GM23338 (cell line): ENCODE results near the gene ARX. TPM values are rescaled to one million over a fixed set of nuclear protein-coding genes. Genes with fewer than 3 reads are reported as not detected.

Source experiments
- ATAC-seq: fragments of 200-7000 bp; cut with Tn5 transposase; 3 replicates; pipeline ENCODE4 v1.9.1; 2020
- DNase-seq: peaks from one replicate; pipeline ENCODE4 v3.0.0-alpha.2; 2015; ENCODE audit warnings: low spot score
- H2AFZ ChIP-seq: fragments of 200-600 bp; sonication (generic); 2 replicates; pipeline ENCODE4 v1.8.0; 2016; ENCODE audit warnings: antibody characterized with exemption, mild to moderate bottlenecking, moderate library complexity
- H3F3A ChIP-seq: fragments of 200-600 bp; sonication (generic); replicated peaks from 2 replicates; pipeline ENCODE4 v1.8.0; 2017; ENCODE audit warnings: antibody characterized with exemption, mixed run types, low read depth
- H3K27ac ChIP-seq: fragments of 200-600 bp; sonication (generic); 2 replicates; pipeline ENCODE4 v1.6.1; 2016; ENCODE audit warnings: low read depth
- H3K27me3 ChIP-seq: fragments of 200-600 bp; sonication (generic); 2 replicates; pipeline ENCODE4 v1.8.0; 2016; ENCODE audit warnings: mild to moderate bottlenecking, mixed run types, moderate library complexity; ENCODE audit not compliant: insufficient read depth
- H3K36me3 ChIP-seq: fragments of 200-600 bp; sonication (generic); 2 replicates; pipeline ENCODE4 v1.8.0; 2016; ENCODE audit warnings: mild to moderate bottlenecking; ENCODE audit not compliant: insufficient read depth
- H3K4me1 ChIP-seq: fragments of 200-600 bp; sonication (generic); 2 replicates; pipeline ENCODE4 v1.8.0; 2016; ENCODE audit warnings: mild to moderate bottlenecking, moderate library complexity; ENCODE audit not compliant: insufficient read depth
- H3K4me2 ChIP-seq: fragments of 200-600 bp; sonication (generic); 2 replicates; pipeline ENCODE4 v1.7.1; 2017; ENCODE audit warnings: mixed run types
- H3K4me3 ChIP-seq: fragments of 200-600 bp; sonication (generic); 2 replicates; pipeline ENCODE4 v1.6.1; 2016; ENCODE audit warnings: mixed run types
- H3K79me2 ChIP-seq: fragments of 200-600 bp; sonication (generic); replicated peaks from 2 replicates; pipeline ENCODE4 v1.8.0; 2017; ENCODE audit warnings: mild to moderate bottlenecking; ENCODE audit not compliant: insufficient read depth
- H3K9me2 ChIP-seq: fragments of 200-600 bp; sonication (generic); 2 replicates; pipeline ENCODE4 v1.8.0; 2017; ENCODE audit not compliant: insufficient read depth
- H4K20me1 ChIP-seq: fragments of 200-600 bp; sonication (generic); replicated peaks from 2 replicates; pipeline ENCODE4 v1.8.0; 2017; ENCODE audit warnings: mild to moderate bottlenecking; ENCODE audit not compliant: insufficient read depth
- H3K27ac Mint-ChIP-seq: 2 replicates; pipeline ENCODE4 v1.8.0; 2020; ENCODE audit warnings: inconsistent platforms, mild to moderate bottlenecking, moderate library complexity, mixed read lengths
- H3K27me3 Mint-ChIP-seq: 3 replicates; pipeline ENCODE4 v1.8.0; 2022; ENCODE audit warnings: low read depth, mild to moderate bottlenecking, moderate library complexity, mixed read lengths, inconsistent platforms; ENCODE audit not compliant: insufficient read depth, poor library complexity
- H3K36me3 Mint-ChIP-seq: 3 replicates; pipeline ENCODE4 v1.8.0; 2021; ENCODE audit warnings: low read depth, mild to moderate bottlenecking, inconsistent platforms, moderate library complexity, mixed read lengths
- H3K4me1 Mint-ChIP-seq: 3 replicates; pipeline ENCODE4 v1.8.0; 2020; ENCODE audit warnings: mild to moderate bottlenecking, inconsistent platforms, mixed read lengths
- H3K4me3 Mint-ChIP-seq: 3 replicates; pipeline ENCODE4 v1.8.0; 2021; ENCODE audit warnings: moderate library complexity, mild to moderate bottlenecking, inconsistent platforms, mixed read lengths
- H3K9me3 Mint-ChIP-seq: 3 replicates; pipeline ENCODE4 v1.8.0; 2020; ENCODE audit warnings: moderate library complexity, mild to moderate bottlenecking, inconsistent platforms, mixed read lengths
- CREB1 ChIP-seq: fragments of 250-450 bp; sonication (Bioruptor Pico); IDR thresholded peaks from 2 replicates; pipeline ENCODE4 v1.5.0; 2020; ENCODE audit warnings: low read depth, mild to moderate bottlenecking, moderate library complexity
- ETS1 ChIP-seq: IDR thresholded peaks from 2 replicates; pipeline ENCODE4 v1.6.1; 2016; ENCODE audit warnings: antibody characterized with exemption
- EZH2 ChIP-seq: fragments of 200-600 bp; sonication (generic); IDR thresholded peaks from one replicate; pipeline ENCODE4 v1.8.0; 2017; ENCODE audit warnings: antibody characterized with exemption, mild to moderate bottlenecking, low read depth; ENCODE audit not compliant: unreplicated experiment
- EZH2phosphoT487 ChIP-seq: fragments of 200-600 bp; sonication (generic); IDR thresholded peaks from one replicate; pipeline ENCODE4 v1.8.1; 2018; ENCODE audit warnings: antibody characterized with exemption; ENCODE audit not compliant: unreplicated experiment
- JUNB ChIP-seq: IDR thresholded peaks from one replicate; pipeline ENCODE4 v1.6.1; 2016; ENCODE audit warnings: antibody characterized with exemption; ENCODE audit not compliant: unreplicated experiment
- NANOG ChIP-seq: IDR thresholded peaks from 2 replicates; pipeline ENCODE4 v1.6.1; 2016; ENCODE audit warnings: antibody characterized with exemption, borderline replicate concordance
- REST ChIP-seq: IDR thresholded peaks from one replicate; pipeline ENCODE4 v1.6.1; 2018; ENCODE audit warnings: antibody characterized with exemption; ENCODE audit not compliant: unreplicated experiment
- STAT1 ChIP-seq: IDR thresholded peaks from one replicate; pipeline ENCODE4 v1.6.1; 2016; ENCODE audit warnings: antibody characterized with exemption; ENCODE audit not compliant: unreplicated experiment
- ZNF114 ChIP-seq: fragments of 250-450 bp; sonication (Bioruptor Pico); IDR thresholded peaks from 2 replicates; pipeline ENCODE4 v1.5.0; 2020; ENCODE audit warnings: mild to moderate bottlenecking, moderate library complexity
- ZNF331 ChIP-seq: fragments of 250-450 bp; sonication (Bioruptor Pico); IDR thresholded peaks from 2 replicates; pipeline ENCODE4 v1.5.0; 2020; ENCODE audit warnings: low read depth, mild to moderate bottlenecking, moderate library complexity
- polyA plus RNA-seq: library from polyadenylated mRNA; unstranded; fragments of >200 nt; fragmentation: Nextera tagmentation; extraction: Ambion mirVana; gene quantifications from 2 replicates; pipeline ENCODE4 v1.2.1, GENCODE V29; 2016
- total RNA-seq: library from RNA; depleted of rRNA; stranded (reverse); fragments of >200 nt; shearing (Covaris generic); gene quantifications from 2 replicates; pipeline ENCODE4 v1.2.3, GENCODE V29; 2014
- TF ChIP-seq, protein P1 (sequence below): fragments of 250-450 bp; sonication (Bioruptor Pico); IDR thresholded peaks from 2 replicates; pipeline ENCODE4 v1.5.0; 2020; ENCODE audit warnings: mild to moderate bottlenecking, moderate library complexity

The ARX gene
- total and polyA plus RNA-seq, 2 experiments from 2014 or later: 0.13 TPM; not detected in 1

- TF ChIP-seq REST (no peak), ZNF331 (no peak), STAT1 (no peak), CREB1 (no peak), ETS1 (no peak), NANOG (no peak)
Observed at GRCh38 chrX:24988314-24988713, 27.5 kb downstream of the ARX start (continued).

GRCh38 chrX:24987731-24988130 is 28.0 kb downstream of the ARX start:
- Mint-ChIP-seq H3K27ac (no peak overlapping the region), H3K9me3 (no peaks in the 10 kb centered on the region), H3K4me3 (no peak overlapping the region), H3K27me3 (no peaks in the 10 kb centered on the region), H3K4me1 (peaks cover 14% of the 10 kb centered on the region), H3K36me3 (no peaks in the 10 kb centered on the region)
- no peaks in the 10 kb centered on the region for H3F3A ChIP-seq
- H3K4me3 ChIP-seq: no peak overlapping the region
- H3K4me1 ChIP-seq: peaks cover 5% of the 10 kb centered on the region; the same call in 1 of the 2 replicates
- H3K9me2 ChIP-seq: no peaks in the 10 kb centered on the region
- TF ChIP-seq, protein P1, sequence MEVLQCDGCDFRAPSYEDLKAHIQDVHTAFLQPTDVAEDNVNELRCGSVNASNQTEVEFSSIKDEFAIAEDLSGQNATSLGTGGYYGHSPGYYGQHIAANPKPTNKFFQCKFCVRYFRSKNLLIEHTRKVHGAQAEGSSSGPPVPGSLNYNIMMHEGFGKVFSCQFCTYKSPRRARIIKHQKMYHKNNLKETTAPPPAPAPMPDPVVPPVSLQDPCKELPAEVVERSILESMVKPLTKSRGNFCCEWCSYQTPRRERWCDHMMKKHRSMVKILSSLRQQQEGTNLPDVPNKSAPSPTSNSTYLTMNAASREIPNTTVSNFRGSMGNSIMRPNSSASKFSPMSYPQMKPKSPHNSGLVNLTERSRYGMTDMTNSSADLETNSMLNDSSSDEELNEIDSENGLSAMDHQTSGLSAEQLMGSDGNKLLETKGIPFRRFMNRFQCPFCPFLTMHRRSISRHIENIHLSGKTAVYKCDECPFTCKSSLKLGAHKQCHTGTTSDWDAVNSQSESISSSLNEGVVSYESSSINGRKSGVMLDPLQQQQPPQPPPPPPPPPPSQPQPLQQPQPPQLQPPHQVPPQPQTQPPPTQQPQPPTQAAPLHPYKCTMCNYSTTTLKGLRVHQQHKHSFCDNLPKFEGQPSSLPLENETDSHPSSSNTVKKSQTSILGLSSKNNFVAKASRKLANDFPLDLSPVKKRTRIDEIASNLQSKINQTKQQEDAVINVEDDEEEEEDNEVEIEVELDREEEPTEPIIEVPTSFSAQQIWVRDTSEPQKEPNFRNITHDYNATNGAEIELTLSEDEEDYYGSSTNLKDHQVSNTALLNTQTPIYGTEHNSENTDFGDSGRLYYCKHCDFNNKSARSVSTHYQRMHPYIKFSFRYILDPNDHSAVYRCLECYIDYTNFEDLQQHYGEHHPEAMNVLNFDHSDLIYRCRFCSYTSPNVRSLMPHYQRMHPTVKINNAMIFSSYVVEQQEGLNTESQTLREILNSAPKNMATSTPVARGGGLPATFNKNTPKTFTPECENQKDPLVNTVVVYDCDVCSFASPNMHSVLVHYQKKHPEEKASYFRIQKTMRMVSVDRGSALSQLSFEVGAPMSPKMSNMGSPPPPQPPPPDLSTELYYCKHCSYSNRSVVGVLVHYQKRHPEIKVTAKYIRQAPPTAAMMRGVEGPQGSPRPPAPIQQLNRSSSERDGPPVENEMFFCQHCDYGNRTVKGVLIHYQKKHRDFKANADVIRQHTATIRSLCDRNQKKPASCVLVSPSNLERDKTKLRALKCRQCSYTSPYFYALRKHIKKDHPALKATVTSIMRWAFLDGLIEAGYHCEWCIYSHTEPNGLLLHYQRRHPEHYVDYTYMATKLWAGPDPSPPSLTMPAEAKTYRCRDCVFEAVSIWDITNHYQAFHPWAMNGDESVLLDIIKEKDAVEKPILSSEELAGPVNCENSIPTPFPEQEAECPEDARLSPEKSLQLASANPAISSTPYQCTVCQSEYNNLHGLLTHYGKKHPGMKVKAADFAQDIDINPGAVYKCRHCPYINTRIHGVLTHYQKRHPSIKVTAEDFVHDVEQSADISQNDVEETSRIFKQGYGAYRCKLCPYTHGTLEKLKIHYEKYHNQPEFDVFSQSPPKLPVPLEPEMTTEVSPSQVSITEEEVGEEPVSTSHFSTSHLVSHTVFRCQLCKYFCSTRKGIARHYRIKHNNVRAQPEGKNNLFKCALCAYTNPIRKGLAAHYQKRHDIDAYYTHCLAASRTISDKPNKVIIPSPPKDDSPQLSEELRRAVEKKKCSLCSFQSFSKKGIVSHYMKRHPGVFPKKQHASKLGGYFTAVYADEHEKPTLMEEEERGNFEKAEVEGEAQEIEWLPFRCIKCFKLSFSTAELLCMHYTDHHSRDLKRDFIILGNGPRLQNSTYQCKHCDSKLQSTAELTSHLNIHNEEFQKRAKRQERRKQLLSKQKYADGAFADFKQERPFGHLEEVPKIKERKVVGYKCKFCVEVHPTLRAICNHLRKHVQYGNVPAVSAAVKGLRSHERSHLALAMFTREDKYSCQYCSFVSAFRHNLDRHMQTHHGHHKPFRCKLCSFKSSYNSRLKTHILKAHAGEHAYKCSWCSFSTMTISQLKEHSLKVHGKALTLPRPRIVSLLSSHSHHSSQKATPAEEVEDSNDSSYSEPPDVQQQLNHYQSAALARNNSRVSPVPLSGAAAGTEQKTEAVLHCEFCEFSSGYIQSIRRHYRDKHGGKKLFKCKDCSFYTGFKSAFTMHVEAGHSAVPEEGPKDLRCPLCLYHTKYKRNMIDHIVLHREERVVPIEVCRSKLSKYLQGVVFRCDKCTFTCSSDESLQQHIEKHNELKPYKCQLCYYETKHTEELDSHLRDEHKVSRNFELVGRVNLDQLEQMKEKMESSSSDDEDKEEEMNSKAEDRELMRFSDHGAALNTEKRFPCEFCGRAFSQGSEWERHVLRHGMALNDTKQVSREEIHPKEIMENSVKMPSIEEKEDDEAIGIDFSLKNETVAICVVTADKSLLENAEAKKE (CRISPR knock-in tag): no peak
- TF ChIP-seq JUNB: no peak
- no peak for TF ChIP-seq REST
- TF ChIP-seq EZH2: no peak
- no peak for TF ChIP-seq NANOG
- TF ChIP-seq ZNF331: no peak
- no peak for TF ChIP-seq ZNF114 (CRISPR knock-in tag)
- no peak for TF ChIP-seq EZH2phosphoT487
- no peaks in the 10 kb centered on the region for H4K20me1 ChIP-seq
- ATAC-seq: no peak
- H3K36me3 ChIP-seq: no peaks in the 10 kb centered on the region
- H3K27ac ChIP-seq: no peak overlapping the region
- H3K27me3 ChIP-seq: no peaks in the 10 kb centered on the region
- H3K4me2 ChIP-seq: no peak overlapping the region
- DNase-seq: no peak
- H2AFZ ChIP-seq: no peak overlapping the region
- H3K79me2 ChIP-seq: no peaks in the 10 kb centered on the region; the same call in 1 of the 2 replicates
